ENCODE results near the gene RNF186.

Gene RNF186

GRCh38 chr1:19770436-19771190 lies 44.5 kb downstream of the RNF186 start:
- Histone ChIP-seq H2AFZ (no peak overlapping the region), H3K9me3 (ENCODE audit: control insufficient read depth, low read length) (no peaks in the 10 kb centered on the region), H3K4me3 (ENCODE audit: low read depth, low read length) (no peak overlapping the region), H3K4me1 (no peaks in the 10 kb centered on the region), H3K79me2 (no peaks in the 10 kb centered on the region), H3K4me2 (ENCODE audit: low read length) (no peak overlapping the region), H3K9ac (no peak overlapping the region), H3K36me3 (ENCODE audit: control insufficient read depth, insufficient read depth, low read length) (no peaks in the 10 kb centered on the region), H3K27me3 (ENCODE audit: control insufficient read depth, insufficient read depth, low read length) (no peaks in the 10 kb centered on the region), H3K27ac (no peak overlapping the region)
- no peak for TF ChIP-seq CTCF (IDR thresholded peaks at IDR 0.05)

GRCh38 chr1:19769211-19769932 lies 45.7 kb downstream of the RNF186 start:
- Histone ChIP-seq H3K79me2 (no peaks in the 10 kb centered on the region), H3K27ac (peak overlapping the region; percentile 29), H3K27me3 (ENCODE audit: control insufficient read depth, insufficient read depth, low read length) (no peaks in the 10 kb centered on the region), H3K9me3 (ENCODE audit: control insufficient read depth, low read length) (no peaks in the 10 kb centered on the region), H3K4me1 (no peaks in the 10 kb centered on the region), H3K36me3 (ENCODE audit: control insufficient read depth, insufficient read depth, low read length) (no peaks in the 10 kb centered on the region), H3K9ac (no peak overlapping the region), H2AFZ (no peak overlapping the region), H3K4me3 (ENCODE audit: low read depth, low read length) (no peak overlapping the region), H3K4me2 (ENCODE audit: low read length) (no peak overlapping the region)
- TF ChIP-seq CTCF (IDR thresholded peaks at IDR 0.05), result no peak

GRCh38 chr1:19768353-19769210 lies 46.5 kb downstream of the RNF186 start:
- Histone ChIP-seq H3K27ac (no peak overlapping the region), H3K79me2 (no peaks in the 10 kb centered on the region), H3K36me3 (ENCODE audit: control insufficient read depth, insufficient read depth, low read length) (no peaks in the 10 kb centered on the region)

GRCh38 chr1:19765623-19766022 lies 49.5 kb downstream of the RNF186 start:
- H3K9ac ChIP-seq, result no peak overlapping the region
- H3K27ac ChIP-seq, result no peak overlapping the region
- no peaks in the 10 kb centered on the region for H3K9me3 ChIP-seq (ENCODE audit: control insufficient read depth, low read length)
- H3K4me3 ChIP-seq (ENCODE audit: low read depth, low read length), result no peak overlapping the region
- no peaks in the 10 kb centered on the region for H3K79me2 ChIP-seq
- no peaks in the 10 kb centered on the region for H3K27me3 ChIP-seq (ENCODE audit: control insufficient read depth, insufficient read depth, low read length)
- no peak for TF ChIP-seq CTCF (IDR thresholded peaks at IDR 0.05)
- no peak overlapping the region for H3K4me2 ChIP-seq (ENCODE audit: low read length)
- H2AFZ ChIP-seq, result no peak overlapping the region
- no peaks in the 10 kb centered on the region for H3K36me3 ChIP-seq (ENCODE audit: control insufficient read depth, insufficient read depth, low read length)
- no peaks in the 10 kb centered on the region for H3K4me1 ChIP-seq

More at GRCh38 chr1:19768353-19769210, 46.5 kb downstream of the RNF186 start:
- Histone ChIP-seq H3K9me3 (ENCODE audit: control insufficient read depth, low read length) (no peaks in the 10 kb centered on the region), H3K4me2 (ENCODE audit: low read length) (no peak overlapping the region), H3K4me1 (no peaks in the 10 kb centered on the region), H2AFZ (no peak overlapping the region), H3K9ac (no peak overlapping the region), H3K27me3 (ENCODE audit: control insufficient read depth, insufficient read depth, low read length) (no peaks in the 10 kb centered on the region), H3K4me3 (ENCODE audit: low read depth, low read length) (no peak overlapping the region)
- no peak for TF ChIP-seq CTCF (IDR thresholded peaks at IDR 0.05)

All from parathyroid adenoma (tissue), 2 donors.